ENCODE data around the gene SSBP3.

- TF ChIP-seq POLR2A (IDR thresholded peaks at IDR 0.05) (no peak), CTCF (IDR thresholded peaks at IDR 0.05) (no peak), POLR2AphosphoS5 (IDR thresholded peaks at IDR 0.05) (peak in 2 of 3 donors; percentile 43 to 48)
Observed at GRCh38 chr1:54287176-54287650, 119.0 kb downstream of the SSBP3 start.

Measured in suprapubic skin (tissue), 4 donors.